GM21528 (cell line): ENCODE results near the gene FBXL22.
"Not testable (repeated sequence)": the region's sequence is repeated elsewhere in the genome, so short reads cannot be mapped to it uniquely, and the experiment has no call there.

Experiments
- ATAC-seq: cut with Tn5 transposase; IDR thresholded peaks from one replicate; pipeline ENCODE4 v1.9.1; 2021; ENCODE audit warnings: mild to moderate bottlenecking, moderate library complexity; ENCODE audit not compliant: unreplicated experiment, low FRiP score

Gene FBXL22

GRCh38 chr15:63610209-63610841, 13.1 kb downstream of the FBXL22 start:
- ATAC-seq: no peak

GRCh38 chr15:63611177-63611576, 14.0 kb downstream of the FBXL22 start:
- no peak for ATAC-seq

DNA sequence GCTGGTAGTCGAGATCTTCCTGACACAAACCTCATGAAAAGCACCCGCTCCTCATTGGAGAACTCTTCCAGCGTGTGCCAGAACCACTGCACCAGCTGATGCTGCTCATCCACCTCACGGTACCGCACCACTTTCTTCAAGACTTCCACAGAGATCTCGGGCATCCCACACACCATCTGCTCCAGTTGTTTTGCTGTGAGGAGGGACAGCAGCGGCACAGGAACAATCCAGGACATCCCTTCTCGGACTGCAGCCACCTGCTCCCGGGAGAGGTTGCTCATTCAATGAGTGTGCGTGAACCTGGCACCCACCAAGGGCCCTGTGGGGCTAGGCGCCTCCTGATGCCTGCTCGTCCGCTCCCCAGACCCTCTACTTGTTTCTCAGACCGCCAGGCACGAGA, 15.1 kb downstream of the FBXL22 start:
- ATAC-seq: no peak

DNA sequence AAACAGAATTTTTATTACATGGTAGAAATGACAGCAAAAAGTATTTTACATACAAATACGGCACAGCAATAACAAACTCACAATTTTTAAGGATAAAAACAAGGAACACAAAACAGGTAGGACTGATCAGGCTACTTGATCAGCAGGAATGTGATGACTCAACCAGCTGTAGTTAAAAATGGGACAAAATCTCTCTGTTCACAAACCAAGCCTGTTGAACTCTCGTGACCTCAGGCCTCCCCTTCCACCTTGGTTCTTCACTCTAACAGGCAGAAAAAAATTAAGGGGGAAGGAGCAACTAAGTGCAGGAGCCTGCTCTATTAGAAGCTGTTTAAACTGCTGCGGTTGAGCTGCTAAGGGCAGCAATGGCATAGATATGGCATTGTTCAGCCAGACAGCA, 18.7 kb downstream of the FBXL22 start:
- no peak for ATAC-seq

GRCh38 chr15:63617147-63617546, 20.0 kb downstream of the FBXL22 start:
- not testable (repeated sequence) for ATAC-seq

DNA sequence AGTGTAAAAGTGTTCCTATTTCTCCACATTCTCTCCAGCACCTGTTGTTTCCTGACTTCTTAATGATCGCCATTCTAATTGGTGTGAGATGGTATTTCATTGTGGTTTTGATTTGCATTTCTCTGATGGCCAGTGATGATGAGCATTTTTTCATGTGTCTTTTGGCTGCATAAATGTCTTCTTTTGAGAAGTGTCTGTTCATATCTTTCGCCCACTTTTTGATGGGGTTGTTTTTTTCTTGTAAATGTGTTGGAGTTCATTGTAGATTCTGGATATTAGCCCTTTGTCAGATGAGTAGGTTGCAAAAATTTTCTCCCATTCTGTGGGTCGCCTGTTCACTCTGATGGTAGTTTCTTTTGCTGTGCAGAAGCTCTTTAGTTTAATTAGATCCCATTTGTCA, 20.4 kb downstream of the FBXL22 start:
- not testable (repeated sequence) for ATAC-seq

DNA sequence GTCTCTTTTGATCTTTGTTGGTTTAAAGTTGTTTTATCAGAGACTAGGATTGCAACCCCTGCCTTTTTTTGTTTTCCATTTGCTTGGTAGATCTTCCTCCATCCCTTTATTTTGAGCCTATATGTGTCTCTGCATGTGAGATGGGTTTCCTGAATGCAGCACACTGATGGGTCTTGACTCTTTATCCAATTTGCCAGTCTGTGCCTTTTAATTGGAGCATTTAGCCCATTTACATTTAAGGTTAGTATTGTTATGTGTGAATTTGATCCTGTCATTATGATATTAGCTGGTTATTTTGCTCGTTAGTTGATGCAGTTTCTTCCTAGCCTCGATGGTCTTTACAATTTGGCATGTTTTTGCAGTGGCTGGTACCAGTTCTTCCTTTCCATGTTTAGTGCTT, 23.6 kb downstream of the FBXL22 start:
- not testable (repeated sequence) for ATAC-seq

DNA sequence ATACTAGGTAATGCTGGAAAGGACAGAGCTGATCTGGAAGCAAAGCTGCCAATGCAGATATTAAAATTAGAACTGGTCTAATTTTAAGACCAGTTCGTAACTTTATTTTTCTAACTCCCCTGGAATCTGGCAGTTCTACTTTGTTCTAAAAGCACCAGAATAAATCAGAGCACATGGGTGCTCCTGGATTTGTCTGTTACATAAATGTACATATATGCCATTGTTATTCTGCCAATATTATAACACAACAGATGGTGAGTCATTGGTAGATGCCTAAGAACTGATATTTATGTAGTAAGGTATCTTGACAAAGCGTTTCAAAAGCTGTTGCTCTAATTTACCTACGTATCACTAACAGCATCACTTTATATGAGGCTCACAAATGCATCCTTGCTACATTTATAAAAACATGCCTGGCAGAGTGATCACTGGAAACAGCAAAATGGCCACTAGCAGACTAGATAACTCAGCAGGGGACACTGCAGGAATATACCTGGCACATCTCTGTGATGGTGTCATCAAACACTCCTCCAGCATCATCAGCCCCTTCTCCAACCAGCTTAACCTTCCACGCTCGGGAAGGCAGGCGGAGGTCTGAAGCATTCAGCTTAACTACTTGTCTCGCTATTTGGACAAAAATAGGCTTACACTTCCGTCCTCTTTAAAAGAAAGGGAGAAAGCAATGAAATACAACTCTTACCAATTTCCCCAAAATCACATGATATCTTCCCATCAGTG, 26.2 kb downstream of the FBXL22 start:
- ATAC-seq: no peak

DNA sequence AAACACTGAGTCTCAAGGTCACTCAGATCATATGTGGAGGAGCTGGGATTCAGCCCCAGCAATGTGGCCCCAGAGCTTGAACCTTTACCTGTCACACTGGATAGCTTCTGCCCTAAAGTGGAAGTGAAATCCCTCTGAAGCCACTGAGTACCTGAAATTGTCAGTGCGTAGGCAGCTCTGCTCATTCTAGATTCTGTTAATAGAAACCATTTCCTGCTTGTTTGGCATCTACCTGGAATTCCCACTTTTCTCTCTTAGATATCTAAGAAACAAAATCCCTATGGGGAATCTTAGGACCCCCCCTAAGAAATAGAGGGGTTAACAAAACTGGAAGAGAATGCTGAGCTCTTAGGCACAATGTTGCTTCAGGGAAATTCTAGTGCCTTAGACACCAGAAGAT, 29.8 kb downstream of the FBXL22 start:
- ATAC-seq: no peak

DNA sequence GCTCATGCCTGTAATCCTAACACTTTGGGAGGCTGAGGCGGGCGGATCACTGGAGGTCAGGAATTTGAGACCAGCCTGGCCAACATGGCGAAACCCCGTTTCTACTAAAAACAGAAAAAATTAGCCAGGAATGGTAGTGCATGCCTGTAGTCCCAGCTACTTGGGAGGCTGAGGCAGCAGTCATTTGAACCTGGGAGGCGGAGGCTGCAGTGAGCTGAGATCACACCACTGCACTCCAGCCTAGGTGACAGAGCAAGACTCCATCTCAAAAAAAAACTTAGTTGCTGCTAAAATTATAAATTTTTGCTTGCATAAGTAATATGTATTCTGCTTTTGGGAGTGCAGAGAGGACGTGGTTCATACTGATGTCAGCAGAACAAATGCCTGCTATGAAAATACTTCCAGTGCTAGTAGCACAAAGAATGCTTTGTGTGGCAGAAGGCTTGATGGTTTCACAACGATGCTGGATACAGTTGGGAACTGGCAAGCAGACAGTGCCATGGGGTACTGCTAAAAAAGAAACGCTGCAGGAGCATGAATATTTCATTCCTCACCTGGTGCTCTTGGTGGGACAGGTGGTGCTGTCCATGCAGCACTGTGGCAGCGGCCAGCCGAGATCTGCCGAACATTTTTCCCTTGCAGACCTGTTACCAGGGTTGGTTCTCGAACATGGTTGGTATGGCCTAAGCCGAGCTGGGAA, 31.1 kb downstream of the FBXL22 start:
- ATAC-seq: no peak

GRCh38 chr15:63630036-63630751, 33.0 kb downstream of the FBXL22 start:
- no peak for ATAC-seq

GRCh38 chr15:63633312-63633711, 36.1 kb downstream of the FBXL22 start:
- no peak for ATAC-seq

GRCh38 chr15:63634154-63634553, 37.0 kb downstream of the FBXL22 start:
- ATAC-seq: no peak

DNA sequence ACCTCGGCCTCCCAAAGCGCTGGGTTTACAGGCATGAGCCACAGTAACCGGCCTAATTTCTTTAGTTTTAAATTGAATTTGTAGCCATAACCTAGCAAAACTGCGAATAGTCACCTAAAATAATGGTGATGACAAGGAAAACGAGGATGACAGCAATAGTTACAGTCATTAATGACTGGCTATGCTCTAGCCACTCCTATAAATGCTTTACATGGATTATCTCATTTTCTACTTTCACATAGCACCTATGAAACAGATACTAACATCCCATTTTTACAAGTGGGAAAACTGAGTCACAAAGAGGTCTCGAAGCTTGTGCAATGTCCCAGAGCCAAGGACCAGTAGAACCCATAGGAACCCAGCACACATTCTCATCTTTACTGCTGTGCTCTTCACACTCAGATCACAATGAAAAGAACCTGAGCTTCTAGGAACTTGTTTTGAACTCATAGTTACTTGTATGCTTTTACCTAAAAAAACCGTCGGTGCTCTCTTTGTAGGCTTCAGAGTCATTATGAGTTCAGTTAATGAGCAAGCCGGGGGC, 39.4 kb downstream of the FBXL22 start:
- ATAC-seq: no peak

- no peak for ATAC-seq
Measured at GRCh38 chr15:63638839-63639238, 41.7 kb downstream of the FBXL22 start.

DNA sequence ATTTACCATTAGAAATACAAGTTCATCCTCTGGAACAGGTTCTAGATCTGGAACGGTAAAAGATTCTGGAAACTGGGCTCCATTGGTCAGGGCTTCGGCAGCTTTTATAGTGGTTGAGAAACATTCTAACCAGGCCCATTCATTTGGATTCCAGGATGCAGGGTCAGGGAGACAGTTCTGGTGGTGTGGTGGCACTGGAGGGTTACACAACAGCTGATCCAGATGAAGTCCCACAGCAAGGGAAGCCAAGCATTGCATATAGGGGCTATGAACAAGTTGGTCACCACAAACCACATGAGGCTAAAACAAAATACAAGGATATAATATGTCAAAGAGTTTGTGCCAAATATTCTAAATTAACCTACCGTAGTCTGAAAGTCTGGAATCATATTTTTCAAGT, 43.0 kb downstream of the FBXL22 start:
- no peak for ATAC-seq
